NCI-H460 (cell line): ENCODE measurements around the gene ISG20. TPM values are rescaled to one million over a fixed set of nuclear protein-coding genes. Genes with fewer than 3 reads are reported as not detected.

Source experiments
- DNase-seq: peaks from one replicate; pipeline ENCODE4 v3.0.0-alpha.2; 2016; ENCODE audit warnings: low read depth; ENCODE audit errors: extremely low read depth
- polyA plus RNA-seq: library from polyadenylated mRNA; depleted of rRNA; stranded (reverse); fragments of >200 nt; gene quantifications from 2 replicates; pipeline ENCODE4 v1.2.3, GENCODE V29; 2014; cell fraction: nucleus; rRNA removed
- total RNA-seq: library from RNA; depleted of rRNA; stranded (reverse); fragments of >200 nt; shearing (Covaris generic); gene quantifications from 2 replicates; pipeline ENCODE4 v1.2.3, GENCODE V29; 2014; rRNA removed

The ISG20 gene
- 253 and 263 TPM in 2 replicates for total RNA-seq
- polyA plus RNA-seq, result 39.6 and 40.6 TPM in 2 replicates

DNA sequence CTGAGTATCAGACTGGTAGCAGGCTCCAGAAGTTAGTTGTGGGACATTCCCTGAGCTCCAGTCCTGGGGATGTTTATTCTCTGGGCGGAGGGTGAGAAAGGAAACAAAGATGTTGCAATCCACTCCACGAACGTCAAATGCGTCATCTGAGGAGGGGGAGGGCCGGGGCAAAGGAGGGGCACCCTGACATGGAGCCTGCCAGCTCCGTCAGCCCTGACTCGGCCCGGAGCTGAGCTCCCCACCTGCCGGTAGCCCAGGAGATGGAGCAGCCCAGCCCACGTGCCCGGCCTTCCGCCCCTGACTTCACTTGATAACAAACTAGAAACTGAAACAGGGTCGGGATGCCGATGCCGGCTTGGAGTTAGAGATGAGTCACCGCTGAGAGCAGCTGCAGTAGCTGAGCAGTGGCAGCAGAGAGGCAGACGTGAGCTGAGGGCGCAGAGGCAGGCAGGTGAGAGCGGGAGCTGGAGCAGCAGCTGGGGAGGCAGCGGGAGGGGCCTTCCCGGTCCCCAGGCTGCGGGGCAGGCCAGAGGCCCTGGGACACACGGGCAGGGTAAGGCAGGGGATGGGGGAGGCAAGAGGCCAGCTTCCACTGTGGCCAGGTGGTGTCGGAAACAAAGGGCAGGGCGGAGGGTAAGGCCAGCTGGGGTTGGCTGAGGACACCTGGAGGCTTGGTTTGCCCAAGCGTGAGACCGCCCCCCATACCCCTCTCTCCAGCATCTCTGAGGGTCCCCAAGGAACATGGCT, at the start of gene ISG20:
TSS of gene ISG20 (plus strand) at position 391 of the 747 bp plus-strand sequence. CDS start at position 742, 351 bp downstream.
- peak; percentile 98 for DNase-seq

DNA sequence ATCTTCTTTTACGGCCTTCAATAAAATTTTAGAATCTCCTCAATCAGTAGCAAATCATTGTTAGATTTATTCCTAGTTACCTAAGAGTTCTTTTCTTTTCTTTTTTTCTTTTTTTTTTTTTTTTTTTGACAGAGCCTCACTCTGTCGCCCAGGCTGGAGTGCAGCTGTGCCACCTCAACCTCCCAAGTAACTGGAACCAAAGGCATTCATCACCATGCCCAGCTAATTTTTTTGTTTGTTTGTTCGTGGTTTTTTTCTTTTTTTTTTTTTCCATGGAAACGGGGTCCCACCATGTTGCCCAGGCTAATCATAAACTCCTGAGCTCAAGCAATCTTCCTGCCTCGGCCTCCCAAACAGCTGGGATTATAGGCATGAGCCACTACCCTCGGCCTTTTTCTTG, 48.1 kb upstream of the ISG20 start:
- DNase-seq, result no peak

DNA sequence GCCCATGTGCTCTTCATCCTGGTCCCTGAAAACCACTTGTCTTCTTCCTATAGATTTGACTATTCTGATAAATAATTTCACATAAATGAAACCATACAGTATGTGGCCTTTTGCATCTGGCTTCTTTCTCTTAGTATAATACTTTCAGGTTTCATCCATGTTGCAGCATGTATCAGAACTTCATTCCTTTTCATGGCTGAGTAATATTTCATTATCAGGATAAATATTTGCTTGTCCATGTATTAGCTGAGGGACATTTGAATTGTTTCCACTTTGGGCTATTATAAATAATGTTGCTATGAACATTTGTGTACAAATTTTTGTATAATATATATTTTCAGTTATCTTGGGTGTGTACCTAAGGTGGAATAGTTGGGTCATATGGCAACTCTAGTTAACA, 47.4 kb upstream of the ISG20 start:
- DNase-seq, result no peak

DNA sequence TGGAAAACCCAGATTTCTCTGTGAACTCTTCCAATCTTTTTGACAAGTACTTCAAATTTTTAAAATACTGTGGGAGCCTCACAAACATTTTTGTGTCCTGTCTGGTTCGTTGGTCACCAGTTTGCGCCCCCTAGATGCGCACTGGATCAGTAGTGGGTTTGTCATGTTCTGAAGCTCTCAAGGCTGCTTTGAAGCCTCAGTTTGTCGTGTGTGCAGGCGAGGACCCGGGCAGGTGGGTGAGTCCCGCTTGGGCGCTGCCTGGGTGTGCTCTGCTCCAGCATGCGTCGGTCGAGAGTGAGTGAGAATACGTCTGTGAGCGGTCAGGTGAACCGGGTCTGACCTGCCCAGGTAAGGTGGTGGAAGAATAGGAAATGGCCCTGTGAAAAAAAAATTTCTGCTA, 34.9 kb upstream of the ISG20 start:
- no peak for DNase-seq

DNA sequence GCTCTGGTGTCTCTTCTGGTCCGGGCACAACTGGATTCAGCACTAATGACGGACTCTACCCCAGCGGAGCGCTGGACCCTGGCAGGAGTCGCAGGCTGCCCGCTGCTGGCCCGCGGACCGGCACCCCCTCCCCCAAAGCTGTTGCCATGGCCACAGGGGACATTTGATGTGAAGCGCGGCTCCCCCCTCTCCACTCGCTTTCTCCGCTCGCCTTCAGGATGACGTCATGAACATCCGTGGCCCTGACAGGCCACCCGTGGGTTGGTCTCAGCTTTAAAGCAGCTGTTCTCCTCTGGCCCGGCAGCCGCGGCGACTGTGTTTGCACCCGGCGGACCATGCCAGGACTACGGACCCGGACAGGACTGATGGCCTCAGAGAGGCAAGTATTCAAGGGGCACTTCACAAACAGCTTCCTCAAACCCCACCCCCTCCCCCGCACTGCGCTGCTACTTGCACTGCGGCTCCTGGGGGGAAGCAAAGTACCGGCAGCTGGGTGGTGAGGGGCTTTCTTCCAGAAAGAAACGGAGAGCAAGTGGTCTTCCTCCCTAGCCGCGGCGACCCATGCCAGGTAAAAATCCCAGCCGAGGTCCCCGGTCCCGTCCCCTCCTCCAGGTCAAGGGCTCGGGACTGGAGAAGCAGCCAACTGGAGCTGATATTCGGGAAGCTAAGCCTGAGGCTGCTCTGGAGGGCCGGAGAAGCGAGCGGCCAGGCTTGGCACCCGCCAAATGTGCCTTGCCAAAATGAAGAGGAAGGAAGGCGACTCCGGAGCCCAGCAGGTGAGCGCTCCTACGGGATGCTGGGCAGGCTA, 34.2 kb upstream of the ISG20 start:
- DNase-seq, result no peak

DNA sequence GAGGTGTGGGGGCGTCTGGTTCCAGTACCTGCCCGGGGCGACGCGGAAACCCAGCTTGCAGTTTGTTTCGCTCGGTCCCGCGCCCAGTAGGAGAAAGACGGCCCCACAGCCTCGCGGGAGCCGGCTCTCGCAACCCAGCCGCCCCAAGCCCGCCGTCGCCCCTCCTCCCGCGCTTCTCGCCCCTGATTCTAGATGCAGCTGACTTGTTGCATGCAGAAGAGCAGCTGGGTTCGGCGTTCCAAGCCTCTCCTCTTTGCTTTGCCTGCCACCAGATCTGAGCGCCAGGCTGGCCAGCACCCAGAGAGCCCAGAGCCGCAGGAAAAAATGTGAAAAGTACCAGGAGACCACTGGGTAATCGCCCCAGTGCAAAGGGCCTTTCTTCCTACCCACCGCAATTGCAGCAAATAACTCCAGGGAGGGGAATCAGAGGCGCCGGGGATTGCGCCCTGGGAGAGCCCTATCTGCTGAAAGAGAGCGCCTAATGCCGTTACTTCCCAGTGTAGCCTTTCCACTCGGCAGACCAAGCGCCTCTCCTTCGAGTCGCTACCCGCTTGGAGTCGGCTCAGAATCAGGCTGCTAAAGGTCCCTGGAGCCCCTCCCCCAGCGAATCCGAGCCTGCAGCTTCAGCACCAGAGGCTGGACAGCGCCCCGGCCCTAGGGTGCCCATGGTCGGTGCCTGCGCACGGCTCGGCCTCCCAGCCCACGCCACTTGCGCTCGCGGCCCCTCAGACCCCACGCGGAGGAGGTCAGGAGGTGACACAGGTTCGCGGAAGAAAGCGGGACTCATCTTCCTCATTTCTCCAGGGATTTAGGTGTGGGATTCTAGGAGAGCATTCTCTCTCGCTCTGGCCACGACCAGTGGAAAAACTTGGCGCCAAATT, 33.4 kb upstream of the ISG20 start:
- no peak for DNase-seq

DNA sequence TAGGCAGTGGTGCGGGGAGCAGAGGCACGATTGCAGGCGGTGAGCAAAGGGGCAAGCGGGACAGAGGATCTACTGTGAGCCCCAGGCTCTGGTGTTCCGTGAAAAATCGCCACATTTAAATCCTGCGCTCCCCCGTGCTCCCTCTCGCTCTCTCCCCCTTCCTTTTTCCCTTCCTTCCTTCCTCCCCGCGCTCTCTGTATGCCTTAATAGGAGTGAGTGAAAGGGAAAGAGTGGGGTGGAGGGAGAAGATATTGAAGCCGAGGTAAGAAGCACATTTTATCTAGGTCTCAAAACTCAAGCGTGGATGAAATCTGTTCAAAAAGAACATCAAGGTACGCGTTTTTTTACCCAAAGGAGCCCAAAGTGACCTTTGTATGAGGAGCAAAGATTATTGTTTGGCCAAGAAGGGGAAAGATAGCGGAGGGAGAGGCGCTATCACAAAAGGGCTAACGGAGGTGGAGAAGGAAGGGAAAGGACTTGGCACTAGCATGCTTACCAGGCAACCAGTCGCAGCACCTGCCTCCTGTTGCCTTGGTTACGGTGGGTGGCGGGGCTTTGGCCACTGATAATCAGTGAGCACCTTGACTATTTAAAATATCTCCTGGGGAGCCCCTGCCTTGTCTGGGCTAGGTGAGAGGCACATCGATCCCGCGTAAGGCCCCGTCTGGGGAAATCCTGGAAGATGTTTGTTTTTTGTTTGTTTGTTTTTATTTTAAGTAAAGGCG, 32.6 kb upstream of the ISG20 start:
- no peak for DNase-seq

DNA sequence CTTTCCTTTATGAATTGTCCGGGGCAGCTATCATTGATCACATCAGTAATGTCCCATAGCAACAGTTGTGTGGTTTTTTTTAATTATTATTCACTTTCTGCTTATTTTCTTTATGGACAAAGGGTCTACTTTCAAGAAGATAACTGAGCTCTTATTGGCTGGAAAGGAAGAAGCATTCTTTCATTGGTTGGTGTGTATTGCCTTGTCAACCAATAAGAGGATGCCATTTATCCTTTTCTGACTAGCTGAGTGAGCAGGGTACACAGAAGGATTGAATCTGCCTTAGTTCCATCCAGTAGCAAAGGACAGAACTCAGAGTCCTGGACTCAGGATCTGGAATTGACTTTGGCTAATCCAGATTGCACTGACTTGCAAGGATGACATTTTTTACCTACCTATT, 30.9 kb upstream of the ISG20 start:
- DNase-seq, result no peak

DNA sequence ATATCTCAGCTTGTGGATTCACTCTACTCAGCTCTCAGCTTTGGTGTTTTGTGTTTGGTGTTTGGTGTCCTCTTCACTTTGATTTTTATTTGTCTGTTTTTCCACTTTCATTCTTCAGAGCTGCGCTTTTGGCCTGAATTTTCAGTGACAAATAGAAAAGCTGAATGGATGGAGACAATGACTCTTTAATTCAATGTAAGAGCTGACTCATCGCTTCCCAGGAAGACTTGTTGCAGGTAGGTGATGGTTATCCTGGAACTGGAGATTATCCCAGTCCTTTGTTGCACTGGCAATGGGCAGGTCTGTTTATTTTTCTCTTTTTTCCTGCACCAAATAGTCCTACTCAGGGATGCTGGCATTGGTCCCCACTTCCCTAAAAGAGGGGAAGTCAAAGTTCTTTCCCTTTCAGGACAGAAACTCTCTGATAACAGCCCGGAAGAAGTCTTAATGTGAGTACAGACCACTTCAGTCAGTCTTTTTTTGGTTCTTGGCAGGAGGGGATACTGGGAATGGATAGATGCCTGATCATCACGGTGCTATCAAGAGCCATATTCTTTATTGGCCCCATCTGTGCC, 30.1 kb upstream of the ISG20 start:
- DNase-seq, result no peak

DNA sequence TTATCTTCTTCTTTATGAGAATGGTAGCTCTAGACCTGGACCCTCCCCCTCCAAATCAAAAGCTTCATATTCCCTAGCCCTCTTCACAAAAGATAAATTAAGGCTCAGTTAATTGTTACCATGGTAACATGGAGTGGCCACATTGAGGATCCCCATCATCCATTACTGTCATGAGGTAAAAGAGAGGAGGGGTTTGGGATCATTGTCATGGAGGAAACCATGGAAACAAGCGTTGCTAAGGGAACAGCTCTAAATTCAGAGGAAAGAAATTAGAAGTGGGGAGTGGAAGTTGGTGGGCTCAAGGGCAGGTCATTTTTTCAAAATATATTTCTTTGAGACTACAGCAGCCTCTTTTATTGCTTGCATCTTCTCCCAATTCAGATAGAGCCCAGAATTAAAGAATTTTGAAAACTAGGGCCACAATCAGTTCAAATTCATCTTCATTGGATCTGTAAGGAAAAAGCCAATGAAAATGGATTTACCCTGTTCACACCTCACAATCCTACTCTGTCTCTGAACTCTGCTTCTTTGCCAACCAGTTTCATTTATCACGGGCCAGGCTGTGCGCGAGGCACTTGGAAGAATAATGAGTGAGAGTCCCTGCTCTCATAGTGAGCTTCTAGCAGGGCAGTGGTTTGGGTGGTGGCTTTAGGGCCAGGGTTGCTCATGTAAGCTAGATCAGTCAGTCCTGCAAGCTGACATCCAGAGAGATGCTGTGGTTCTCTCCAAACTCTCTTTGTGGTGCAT, 29.3 kb upstream of the ISG20 start:
- no peak for DNase-seq

DNA sequence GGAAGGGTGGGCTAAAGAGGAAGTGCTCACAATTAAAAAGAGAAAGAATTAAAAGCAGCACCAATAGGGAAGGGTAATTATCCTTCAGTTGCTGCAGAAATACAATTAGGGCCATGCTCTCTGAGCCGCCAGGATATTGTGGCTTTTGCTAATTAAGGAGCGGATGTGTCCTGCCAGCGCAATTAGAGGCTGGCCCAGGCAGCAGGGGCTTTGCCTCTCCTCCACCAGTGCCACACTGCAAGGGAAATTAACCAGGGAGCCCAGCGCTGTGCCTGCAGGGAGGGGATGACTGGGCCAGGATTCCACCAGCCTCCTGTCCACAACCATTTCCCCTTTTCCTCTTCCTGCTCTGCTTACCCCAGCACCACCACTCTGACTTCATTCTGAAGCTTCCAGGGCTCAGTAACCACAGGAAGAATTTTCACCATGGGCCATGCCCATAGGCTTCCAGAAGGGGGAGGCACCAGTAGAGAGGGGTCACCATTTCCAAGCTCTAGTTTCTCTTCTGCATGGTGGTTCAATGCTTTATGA, 28.1 kb upstream of the ISG20 start:
- DNase-seq, result no peak

DNA sequence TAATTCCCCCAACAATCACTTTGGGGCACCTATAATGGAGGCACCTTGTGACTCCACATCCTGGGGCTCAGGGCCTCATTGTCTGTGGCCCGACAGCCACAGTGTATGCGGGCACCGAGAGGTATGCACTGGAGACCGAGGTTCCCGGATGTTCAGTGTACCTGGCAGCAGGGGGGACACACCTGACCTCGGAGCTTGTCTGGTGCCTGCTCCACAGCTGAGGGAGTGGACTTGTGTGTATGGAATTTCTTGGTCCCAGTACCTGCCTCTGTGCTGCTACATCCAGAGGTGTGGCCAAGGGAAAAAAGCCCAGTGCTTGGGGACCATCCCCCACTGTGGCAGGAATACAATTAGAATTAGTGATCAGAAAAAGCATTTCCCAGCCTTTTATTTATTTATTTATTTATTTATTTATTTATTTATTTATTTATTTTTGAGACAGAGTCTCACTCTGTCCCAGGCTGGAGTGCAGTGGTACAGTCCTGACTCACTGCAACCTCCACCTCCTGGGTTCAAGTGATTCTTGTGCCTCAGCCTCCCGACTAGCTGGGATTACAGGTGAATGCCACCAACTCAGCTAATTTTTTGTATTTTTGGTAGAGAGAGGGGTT, 26.5 kb upstream of the ISG20 start:
- DNase-seq, result no peak

DNA sequence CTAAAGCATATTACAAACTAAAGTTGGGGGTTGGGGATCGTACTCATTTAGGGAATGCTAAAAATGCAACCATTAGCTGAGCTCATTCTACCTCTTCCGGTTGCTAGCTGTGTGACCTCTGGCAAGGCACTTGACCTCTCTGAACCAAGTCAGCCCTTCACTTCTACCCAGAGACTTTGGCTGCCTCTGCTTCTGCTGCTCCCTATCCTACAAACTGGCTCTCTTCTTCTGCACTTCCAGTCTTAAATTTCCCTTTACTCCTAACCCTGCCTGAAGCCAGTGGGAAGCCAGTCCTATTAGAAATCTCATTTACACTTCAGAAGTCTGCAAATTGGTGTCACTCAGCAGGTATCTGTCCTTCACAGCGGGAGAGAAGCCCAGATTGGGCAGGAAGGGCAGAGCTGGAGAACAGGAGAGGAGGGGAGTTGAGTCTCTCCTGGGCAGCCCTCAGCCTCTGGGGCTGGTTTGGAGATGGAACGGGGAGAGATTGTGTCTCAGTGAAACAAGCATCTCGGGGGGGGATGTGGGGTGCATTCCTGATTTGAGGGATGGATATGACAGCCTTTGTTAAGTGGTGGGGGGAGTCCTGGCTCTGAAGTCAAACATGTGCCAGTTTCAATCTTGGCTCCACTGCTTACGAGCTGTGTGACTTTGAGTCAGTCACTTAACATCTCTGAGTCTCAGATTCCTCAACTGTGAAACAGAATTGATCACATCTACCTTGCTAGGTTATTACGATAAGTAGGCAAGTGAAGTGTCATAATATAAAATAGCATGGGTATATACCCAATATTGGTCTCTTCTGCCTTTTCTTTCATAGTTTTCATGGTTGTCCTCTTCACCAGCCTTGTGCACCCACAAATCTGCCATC, 25.5 kb upstream of the ISG20 start:
- DNase-seq, result no peak

DNA sequence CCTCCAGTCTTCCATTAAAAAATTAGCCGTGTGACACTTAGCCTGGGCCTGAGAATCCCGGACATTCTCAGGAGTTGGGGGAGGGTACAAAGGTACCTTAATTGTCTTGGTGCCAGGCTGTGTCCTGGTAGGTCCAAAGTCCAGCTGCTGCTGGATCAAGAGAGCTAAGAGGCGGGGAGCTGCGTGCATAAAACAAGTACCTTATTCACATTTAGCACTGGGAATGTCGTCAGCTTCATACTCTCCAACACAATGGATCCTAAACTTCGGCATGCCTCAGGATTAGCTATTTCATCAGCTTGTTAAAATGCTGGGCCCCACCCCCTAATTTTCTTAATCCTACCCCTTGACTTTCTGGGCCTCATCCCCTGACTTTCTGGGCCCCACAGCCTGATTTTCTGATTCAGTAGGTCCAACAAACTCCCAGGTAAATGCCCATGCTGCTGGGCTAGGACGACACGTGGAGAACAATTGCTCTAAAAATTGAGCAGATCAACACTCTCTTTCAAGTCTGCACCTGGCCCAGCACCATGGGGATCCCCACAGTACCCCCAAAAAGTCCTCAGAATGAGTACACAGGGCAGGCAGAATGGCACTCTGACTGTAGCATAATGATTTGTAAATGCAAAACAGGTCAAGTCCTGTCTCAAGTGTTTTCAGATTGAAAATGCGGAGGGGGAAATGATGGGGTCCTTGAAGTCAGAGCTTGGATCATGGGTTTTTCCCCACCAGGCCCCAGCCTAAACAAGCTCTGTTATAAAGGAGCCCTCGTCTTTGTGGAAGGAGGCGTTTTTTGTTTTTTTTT, 23.3 kb upstream of the ISG20 start:
- DNase-seq, result no peak

DNA sequence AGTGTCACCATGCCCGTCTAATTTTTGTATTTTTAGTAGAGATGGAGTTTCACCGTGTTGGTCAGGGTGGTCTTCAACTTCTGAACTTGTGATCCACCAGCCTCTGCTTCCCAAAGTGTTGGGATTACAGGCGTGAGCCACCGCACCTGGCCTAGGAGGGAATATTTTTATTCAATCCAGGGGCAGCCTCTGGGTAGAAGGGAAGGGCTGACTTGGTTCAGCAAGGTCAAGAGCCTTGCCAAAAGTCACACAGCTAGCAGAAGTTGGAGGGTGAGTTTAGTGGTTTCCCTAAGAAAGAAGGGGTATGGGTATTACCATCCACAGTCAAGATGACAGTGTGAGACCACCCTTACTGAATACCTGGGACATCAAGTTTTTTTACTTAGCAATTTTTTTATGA, 22.6 kb upstream of the ISG20 start:
- no peak for DNase-seq

DNA sequence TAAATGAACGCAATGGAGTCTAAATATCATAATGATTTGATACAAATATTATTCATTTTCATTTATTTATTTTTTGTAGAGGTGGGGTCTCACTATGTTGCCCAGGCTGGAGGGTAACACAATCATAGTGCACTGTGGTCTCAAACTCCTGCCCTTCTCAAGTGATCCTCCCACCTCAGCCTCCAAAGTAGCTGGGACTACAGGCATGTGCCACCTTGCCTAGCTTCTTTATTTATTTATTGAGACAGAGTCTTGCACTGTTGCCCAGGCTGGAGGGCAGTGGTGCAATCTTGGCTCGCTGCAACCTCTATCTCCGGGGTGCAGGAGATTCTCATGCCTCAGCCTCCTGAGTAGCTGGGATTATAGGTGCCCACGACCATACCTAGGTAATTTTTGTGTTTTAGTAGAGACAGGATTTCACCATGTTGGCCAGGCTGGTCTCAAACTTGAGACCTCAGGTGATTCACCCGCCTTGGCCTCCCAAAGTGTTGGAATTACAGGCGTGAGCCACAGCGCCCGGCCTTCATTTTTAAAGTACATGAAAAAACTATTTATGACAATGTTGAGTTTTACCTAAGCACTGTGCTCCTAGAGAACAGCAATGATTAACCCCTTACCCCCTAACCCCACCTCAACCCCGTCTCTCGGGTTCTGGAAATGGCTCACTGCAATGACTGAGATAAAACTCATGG, 21.6 kb upstream of the ISG20 start:
- no peak for DNase-seq
